Esophagus squamous epithelium (tissue), 5 donors: ENCODE data around the gene VTN. TPM values are rescaled to one million over a fixed set of nuclear protein-coding genes. Genes with fewer than 3 reads are reported as not detected.

Experiments used
- DNase-seq: peaks from one replicate; lab custom pipeline; 2025; lab: John Stamatoyannopoulos, UW
- H3K27ac ChIP-seq, 4 donors: fragments of 200-600 bp; sonication (generic); one replicate each; pipeline ENCODE4 v1.5.1; 2016 to 2019; ENCODE audit warnings: mild to moderate bottlenecking in 1 of 4
- H3K27me3 ChIP-seq, 4 donors: fragments of 200-600 bp; sonication (generic); 1 replicate in 3 of 4; 2 replicates in 1 of 4; pipeline versions ENCODE4 v1.5.1 to v1.6.0; 2017 to 2021; ENCODE audit warnings: antibody characterized with exemption in 1 of 4
- H3K36me3 ChIP-seq, 3 donors: fragments of 200-600 bp; sonication (generic); one replicate each; pipeline ENCODE4 v1.5.1; 2016 to 2019
- H3K4me1 ChIP-seq, 3 donors: fragments of 200-600 bp; sonication (generic); one replicate each; pipeline ENCODE4 v1.5.1; 2017 to 2019
- H3K4me3 ChIP-seq, 4 donors: fragments of 200-600 bp; sonication (generic); 1 replicate in 3 of 4; 2 replicates in 1 of 4; pipeline ENCODE4 v1.5.1; 2016 to 2019; ENCODE audit warnings: mild to moderate bottlenecking in 2 of 4, moderate library complexity in 1 of 4
- H3K9me3 ChIP-seq, 3 donors: fragments of 200-600 bp; sonication (generic); one replicate each; pipeline ENCODE4 v1.5.1; 2016 to 2019
- POLR2A ChIP-seq, 4 donors: fragments of 450-650 bp; IDR thresholded peaks; one replicate each; pipeline ENCODE4 v1.6.1; 2017; ENCODE audit warnings: antibody characterized with exemption in 4 of 4, mild to moderate bottlenecking in 4 of 4, moderate library complexity in 3 of 4
- WGBS, 2 donors: methylation state at CpG; one replicate each; pipeline ENCODE4 v1.1.5; 2018; 5-methylcytosine and 5-hydroxymethylcytosine counted together
- intact Hi-C: fragments of 100-400 bp; cut with DNase I; formaldehyde crosslinking; loops from one replicate; pipeline ENCODE4 v1.15.0; 2022
- total RNA-seq, 4 donors: library from RNA; depleted of rRNA; stranded (reverse); fragments of >200 nt; gene quantifications; one replicate each; pipeline ENCODE4 v1.1.0, GENCODE V29; 2016
- TF ChIP-seq, protein P1 (sequence below), 6 experiments: fragments of 450-650 bp in 4 of 6; fragments of 200-600 bp in 2 of 6; sonication (generic) in 2 of 6; IDR thresholded peaks; one replicate each; pipeline ENCODE4 v1.5.1; 2016 to 2019; ENCODE audit warnings: antibody characterized with exemption in 6 of 6, mild to moderate bottlenecking in 4 of 6, moderate library complexity in 4 of 6
- donor health status: DM: yes; HTN: yes; CAD: no.

The VTN gene
- total RNA-seq, 4 donors from 2014 or later: 0.19 TPM; not detected in 3

DNA sequence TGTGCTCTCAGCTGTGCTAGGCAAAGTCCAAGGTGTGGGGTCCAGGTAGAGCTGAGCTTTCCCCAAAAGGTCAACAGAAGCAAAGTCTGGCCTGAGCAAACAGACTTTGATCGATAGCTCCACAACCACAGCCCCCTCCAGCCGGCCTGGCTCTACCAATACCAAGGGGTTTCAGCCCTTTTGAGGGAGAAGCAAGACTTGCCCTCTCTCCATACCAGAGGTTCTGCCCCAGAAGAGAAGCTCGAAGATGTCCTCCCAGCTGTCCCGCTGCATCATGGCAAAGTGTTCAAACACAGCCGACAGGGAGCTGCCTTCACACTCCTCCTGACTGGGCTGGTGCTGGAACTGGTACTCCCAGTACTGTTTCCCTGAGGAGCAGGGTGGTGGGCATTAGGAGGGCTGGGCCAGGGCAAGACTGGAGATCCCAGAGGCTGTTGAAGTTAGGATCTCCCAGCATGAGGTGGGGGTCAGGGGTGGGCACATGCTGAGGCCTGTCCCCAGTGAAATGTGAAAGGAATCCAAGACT, 1.7 kb downstream of the VTN start:
- peaks cover 0 to 10% (median 0%) of the 10 kb centered on the region in 4 donors for H3K27me3 ChIP-seq
- intact Hi-C loops: no loop called here
- TF ChIP-seq POLR2A (IDR thresholded peaks at IDR 0.05): no peak
- TF ChIP-seq, protein P1, sequence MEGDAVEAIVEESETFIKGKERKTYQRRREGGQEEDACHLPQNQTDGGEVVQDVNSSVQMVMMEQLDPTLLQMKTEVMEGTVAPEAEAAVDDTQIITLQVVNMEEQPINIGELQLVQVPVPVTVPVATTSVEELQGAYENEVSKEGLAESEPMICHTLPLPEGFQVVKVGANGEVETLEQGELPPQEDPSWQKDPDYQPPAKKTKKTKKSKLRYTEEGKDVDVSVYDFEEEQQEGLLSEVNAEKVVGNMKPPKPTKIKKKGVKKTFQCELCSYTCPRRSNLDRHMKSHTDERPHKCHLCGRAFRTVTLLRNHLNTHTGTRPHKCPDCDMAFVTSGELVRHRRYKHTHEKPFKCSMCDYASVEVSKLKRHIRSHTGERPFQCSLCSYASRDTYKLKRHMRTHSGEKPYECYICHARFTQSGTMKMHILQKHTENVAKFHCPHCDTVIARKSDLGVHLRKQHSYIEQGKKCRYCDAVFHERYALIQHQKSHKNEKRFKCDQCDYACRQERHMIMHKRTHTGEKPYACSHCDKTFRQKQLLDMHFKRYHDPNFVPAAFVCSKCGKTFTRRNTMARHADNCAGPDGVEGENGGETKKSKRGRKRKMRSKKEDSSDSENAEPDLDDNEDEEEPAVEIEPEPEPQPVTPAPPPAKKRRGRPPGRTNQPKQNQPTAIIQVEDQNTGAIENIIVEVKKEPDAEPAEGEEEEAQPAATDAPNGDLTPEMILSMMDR (IDR thresholded peaks at IDR 0.05): no peak
- H3K36me3 ChIP-seq: peaks cover 0 to 21% (median 0%) of the 10 kb centered on the region in 3 donors
- H3K4me1 ChIP-seq: peaks cover 12 to 32% (median 17%) of the 10 kb centered on the region in 3 donors
- no peak overlapping the region for H3K27ac ChIP-seq
- H3K4me3 ChIP-seq: no peak overlapping the region
- DNase-seq: no peak
- no peaks in the 10 kb centered on the region for H3K9me3 ChIP-seq
- 65% methylated on average over 2 of the region's 5 CpGs; no CpG with 5 or more reads in 1 of the 2 donors for WGBS, 2 donors

DNA sequence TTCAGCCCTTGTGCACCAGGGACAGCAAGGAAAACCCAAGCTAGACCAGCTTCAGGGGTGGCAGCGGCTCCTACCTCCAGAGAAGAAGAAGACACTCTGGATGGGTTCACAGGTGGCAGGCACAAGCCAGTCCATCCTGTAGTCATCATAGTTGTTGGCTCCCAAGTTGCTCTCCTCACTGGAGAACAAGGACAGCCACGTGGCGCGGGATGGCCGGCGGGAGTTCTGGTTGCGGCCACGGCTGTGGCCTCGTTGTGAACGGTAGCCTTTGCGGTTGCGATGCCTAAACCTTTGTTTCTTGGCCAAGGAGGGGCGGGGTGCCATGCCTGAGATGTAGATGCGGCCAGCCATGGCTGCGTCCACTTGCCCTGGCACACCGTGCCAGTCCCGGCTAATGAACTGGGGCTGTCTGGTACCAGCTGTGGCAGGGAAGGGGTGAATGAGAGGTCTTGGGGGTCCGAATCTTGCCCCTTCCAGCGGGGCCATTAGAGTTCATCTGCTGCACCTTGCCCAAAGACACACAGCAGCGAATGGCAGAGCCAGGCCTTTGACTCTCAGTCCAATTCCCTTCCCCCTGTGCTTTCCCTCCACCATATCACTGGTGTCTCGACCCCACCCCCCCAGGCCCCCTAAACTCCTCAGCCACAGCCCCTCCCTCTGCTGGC, 2.3 kb downstream of the VTN start:
- peaks cover 6 to 26% (median 13%) of the 10 kb centered on the region in 3 donors for H3K4me1 ChIP-seq
- no peak for DNase-seq
- no peak for TF ChIP-seq POLR2A (IDR thresholded peaks at IDR 0.05)
- TF ChIP-seq, protein P1 (IDR thresholded peaks at IDR 0.05): no peak
- intact Hi-C loops: no loop called here
- WGBS, 2 donors: 80% methylated on average over 1 of the region's 21 CpGs
- H3K27ac ChIP-seq: no peak overlapping the region
- peaks cover 0 to 10% (median 0%) of the 10 kb centered on the region in 4 donors for H3K27me3 ChIP-seq
- no peak overlapping the region for H3K4me3 ChIP-seq
- no peaks in the 10 kb centered on the region for H3K9me3 ChIP-seq
- peaks cover 0 to 27% (median under 1%) of the 10 kb centered on the region in 3 donors for H3K36me3 ChIP-seq

DNA sequence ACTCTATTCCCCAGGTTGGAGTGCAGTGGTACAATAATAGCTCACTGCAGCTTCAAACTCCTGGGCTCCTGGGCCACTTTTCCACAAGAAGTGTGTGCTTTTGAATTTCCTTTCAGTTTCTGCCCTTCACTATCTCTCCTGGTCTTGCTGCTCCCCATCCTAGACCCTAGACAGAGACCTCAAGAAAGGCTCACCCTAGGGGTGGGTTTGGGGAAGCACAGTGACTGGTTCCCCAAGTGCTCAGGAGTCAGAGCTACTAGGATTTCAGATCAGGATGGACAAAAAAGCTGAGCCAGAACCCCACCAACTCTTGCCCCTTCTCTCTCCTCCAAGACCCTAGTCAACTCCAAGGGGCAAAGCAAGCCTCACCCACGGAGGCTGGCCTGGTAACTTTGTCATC, 3.5 kb downstream of the VTN start:
- 40 to 56% methylated on average over 1 of the region's 1 CpG for WGBS, 2 donors
- Histone ChIP-seq H3K4me3 (no peak overlapping the region), H3K27me3 (peaks cover 0 to under 1% (median 0%) of the 10 kb centered on the region in 4 donors), H3K9me3 (no peaks in the 10 kb centered on the region), H3K27ac (no peak overlapping the region), H3K4me1 (peaks cover 0 to 14% (median 1%) of the 10 kb centered on the region in 3 donors), H3K36me3 (peaks cover under 1 to 39% (median 7%) of the 10 kb centered on the region in 3 donors)
- intact Hi-C loops: no loop called here
- TF ChIP-seq, protein P1 (IDR thresholded peaks at IDR 0.05): no peak
- no peak for TF ChIP-seq POLR2A (IDR thresholded peaks at IDR 0.05)
- no peak for DNase-seq

DNA sequence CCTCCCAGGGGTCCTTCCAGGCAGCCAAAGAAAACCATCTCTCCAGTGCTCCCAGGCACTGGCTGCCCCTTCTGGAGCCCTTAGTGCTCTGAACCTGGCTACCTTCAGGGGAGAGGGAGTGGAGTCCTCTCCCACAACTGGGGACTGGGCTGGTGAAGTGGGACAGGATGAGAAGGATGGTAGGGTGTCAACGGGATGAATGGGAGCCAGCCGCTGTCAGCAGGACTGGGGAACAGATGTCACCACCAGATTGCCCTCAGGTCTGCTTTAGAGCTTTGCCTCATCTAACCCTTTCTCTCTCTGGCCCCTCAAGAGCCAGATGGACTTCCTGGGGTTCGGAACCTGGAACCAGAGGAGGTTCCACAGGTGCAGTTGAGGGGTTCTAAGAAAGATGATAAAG, 4.6 kb downstream of the VTN start:
- no peak overlapping the region for H3K27ac ChIP-seq
- H3K27me3 ChIP-seq: no peaks in the 10 kb centered on the region
- intact Hi-C loops: no loop called here
- H3K4me3 ChIP-seq: no peak overlapping the region
- no peak for TF ChIP-seq POLR2A (IDR thresholded peaks at IDR 0.05)
- TF ChIP-seq, protein P1 (IDR thresholded peaks at IDR 0.05): no peak
- DNase-seq: no peak
- WGBS, 2 donors: 79 to 84% methylated on average over 3 of the region's 3 CpGs
- peaks cover 10 to 50% (median 19%) of the 10 kb centered on the region in 3 donors for H3K36me3 ChIP-seq
- no peaks in the 10 kb centered on the region for H3K9me3 ChIP-seq
- peaks cover 0 to 3% (median 0%) of the 10 kb centered on the region in 3 donors for H3K4me1 ChIP-seq

DNA sequence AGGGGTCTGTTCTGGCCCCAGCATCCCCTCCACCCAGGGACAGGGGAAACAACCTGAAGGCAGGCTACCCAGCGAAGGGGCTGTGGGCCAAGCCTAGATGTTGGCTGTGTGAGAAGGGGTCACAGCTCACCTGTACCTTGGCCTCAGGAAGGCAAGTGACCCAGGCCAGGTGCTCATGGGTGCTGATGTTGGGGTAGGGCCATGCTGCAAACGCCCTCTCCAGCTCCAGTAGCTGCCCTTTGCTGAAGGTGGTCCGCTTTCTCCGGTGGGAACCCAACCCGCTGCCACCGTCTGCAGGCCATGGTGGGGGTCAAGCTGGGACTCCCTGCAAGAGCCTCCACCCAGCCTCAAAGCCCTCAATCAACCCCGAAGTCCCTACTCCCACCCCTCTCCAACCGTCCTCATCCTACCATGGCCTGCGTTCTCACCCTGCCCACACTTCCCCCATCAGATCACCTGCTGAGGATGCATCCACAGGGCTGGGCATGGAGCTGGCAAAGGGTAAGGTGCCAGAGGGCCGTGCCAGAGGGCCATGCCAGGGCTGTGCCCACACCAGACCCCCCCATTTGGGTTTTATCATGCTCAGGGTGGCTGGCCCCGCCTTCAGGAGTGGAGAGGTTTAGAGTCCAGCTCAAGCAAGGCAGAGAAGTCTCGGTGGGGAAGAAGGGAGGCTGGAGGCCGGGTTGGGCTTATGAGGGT, 5.3 kb downstream of the VTN start, which contains the start of gene SEBOX:
SEBOX (minus strand) TSS at position 535 of the 699 bp plus-strand sequence; CDS start at position 487, 48 bp downstream.
- Histone ChIP-seq H3K27ac (no peak within 1 kb of the TSS), H3K4me1 (no peaks in the 10 kb centered on the region), H3K27me3 (no peaks in the 10 kb centered on the region), H3K36me3 (peaks cover 17 to 57% (median 25%) of the 10 kb centered on the region in 3 donors), H3K4me3 (no peak within 1 kb of the TSS), H3K9me3 (no peaks in the 10 kb centered on the region)
- no peak for DNase-seq
- WGBS, 2 donors: 89 to 90% methylated on average over 5 to 8 of the region's 13 CpGs
- intact Hi-C loops: no loop called here
- TF ChIP-seq, protein P1 (IDR thresholded peaks at IDR 0.05): no peak
- no peak for TF ChIP-seq POLR2A (IDR thresholded peaks at IDR 0.05)
